GM11168 (cell line): ENCODE data around the gene PALS1.
"Not testable (repeated sequence)": the region's sequence is repeated elsewhere in the genome, so short reads cannot be mapped to it uniquely, and the experiment has no call there.

ENCODE experiments used
- in situ Hi-C: fragments of 300-500 bp; cut with MboI; formaldehyde crosslinking; loops from one replicate; pipeline ENCODE4 v1.12.0; 2022; ENCODE audit warnings: low sequenced_read_pairs; ENCODE audit not compliant: unreplicated experiment

The PALS1 gene

GRCh38 chr14:67253076-67253635 lies 11.9 kb downstream of the PALS1 start:
- in situ Hi-C loops: no loop called here

- in situ Hi-C loops: no loop called here
Measured at GRCh38 chr14:67257906-67258305, 16.7 kb downstream of the PALS1 start.

GRCh38 chr14:67260965-67261364 lies 19.7 kb downstream of the PALS1 start:
- in situ Hi-C loops: no loop called here

- in situ Hi-C loops: no loop called here
Measured at GRCh38 chr14:67263499-67264149, 22.4 kb downstream of the PALS1 start.

GRCh38 chr14:67265131-67265530 lies 23.9 kb downstream of the PALS1 start:
- in situ Hi-C loops: no loop called here

- in situ Hi-C loops: no loop called here
Measured at GRCh38 chr14:67267576-67268328, 26.5 kb downstream of the PALS1 start.

- in situ Hi-C loops: no loop called here
Measured at GRCh38 chr14:67268426-67269150, 27.4 kb downstream of the PALS1 start.

GRCh38 chr14:67269298-67270060 lies 28.2 kb downstream of the PALS1 start:
- in situ Hi-C loops: no loop called here

GRCh38 chr14:67270145-67270753 lies 29.0 kb downstream of the PALS1 start:
- in situ Hi-C loops: no loop called here

- in situ Hi-C loops: no loop called here
Measured at GRCh38 chr14:67270933-67271332, 29.7 kb downstream of the PALS1 start.

- in situ Hi-C loops: not testable (repeated sequence)
Measured at GRCh38 chr14:67273281-67273680, 32.0 kb downstream of the PALS1 start.

- in situ Hi-C loops: no loop called here
Measured at GRCh38 chr14:67276131-67276530, 34.9 kb downstream of the PALS1 start.

GRCh38 chr14:67280506-67280905 lies 39.3 kb downstream of the PALS1 start:
- in situ Hi-C loops: loop anchor here (5.0 kb wide), 1 partner anchor 118 kb away; no protein-coding TSS in a partner anchor

GRCh38 chr14:67285876-67286452 lies 44.7 kb downstream of the PALS1 start:
- in situ Hi-C loops: no loop called here
